Stomach (tissue), 9 donors: ENCODE measurements around the gene BLOC1S3. TPM values are rescaled to one million over a fixed set of nuclear protein-coding genes. Genes with fewer than 3 reads are reported as not detected.

ENCODE experiments used
- DNase-seq, 2 donors: peaks; one replicate each; pipeline versions ENCODE4 v3.0.0 to v3.0.0-alpha.2; 2013 to 2019
- H3K27ac ChIP-seq, 5 donors: fragments of 200-600 bp in 4 of 5; sonication (generic) in 4 of 5; one replicate each; pipeline ENCODE4 v1.5.1; 2013 to 2019; ENCODE audit warnings: mild to moderate bottlenecking in 1 of 5, moderate library complexity in 1 of 5
- H3K27me3 ChIP-seq, 3 donors: fragments of 200-600 bp; sonication (generic); one replicate each; pipeline ENCODE4 v1.5.1; 2017 to 2019; ENCODE audit warnings: mixed run types in 1 of 3
- H3K36me3 ChIP-seq, 4 donors: fragments of 200-600 bp; sonication (generic); 1 replicate in 3 of 4; 2 replicates in 1 of 4; pipeline ENCODE4 v1.5.1; 2016 to 2019
- H3K4me1 ChIP-seq, 4 donors: fragments of 200-600 bp; sonication (generic); one replicate each; pipeline ENCODE4 v1.5.1; 2016 to 2019
- H3K4me3 ChIP-seq, 4 donors: fragments of 200-600 bp; sonication (generic) in 3 of 4; one replicate each; pipeline ENCODE4 v1.5.1; 2016 to 2019; ENCODE audit warnings: mild to moderate bottlenecking in 1 of 4
- H3K9me3 ChIP-seq, 4 donors: fragments of 200-600 bp; sonication (generic); one replicate each; pipeline ENCODE4 v1.5.1; 2016 to 2019
- CTCF ChIP-seq, 7 experiments: fragments of 450-650 bp in 4 of 7; fragments of 200-600 bp in 3 of 7; sonication (generic) in 3 of 7; IDR thresholded peaks; one replicate each; pipeline ENCODE4 v1.5.1; 2016 to 2019; ENCODE audit warnings: antibody characterized with exemption in 7 of 7, control low read depth in 2 of 7, mild to moderate bottlenecking in 1 of 7
- EP300 ChIP-seq: sonication (generic); formaldehyde crosslinking; IDR thresholded peaks from one replicate; pipeline ENCODE4 v1.6.1; 2017; ENCODE audit warnings: antibody characterized with exemption
- POLR2A ChIP-seq, 4 donors: fragments of 450-650 bp; IDR thresholded peaks; one replicate each; pipeline ENCODE4 v1.6.1; 2016; ENCODE audit warnings: antibody characterized with exemption in 4 of 4, control low read depth in 2 of 4, mild to moderate bottlenecking in 1 of 4, moderate library complexity in 1 of 4
- POLR2AphosphoS5 ChIP-seq, 3 donors: sonication (generic); formaldehyde crosslinking; IDR thresholded peaks; one replicate each; pipeline ENCODE4 v1.6.1; 2016; ENCODE audit warnings: antibody characterized with exemption in 3 of 3
- WGBS, 5 donors: extraction: QIAGEN DNeasy Blood & Tissue Kit in 3 of 5; methylation state at CpG; one replicate each; pipeline versions ENCODE4 v1.1.5 to v1.1.7; 2013 to 2018; 5-methylcytosine and 5-hydroxymethylcytosine counted together
- intact Hi-C: fragments of 100-400 bp; cut with DNase I; formaldehyde crosslinking; loops from one replicate; pipeline ENCODE4 v1.15.1; 2023; ENCODE audit warnings: low total_unique reads
- polyA plus RNA-seq, 3 donors: library from polyadenylated mRNA; stranded (reverse); fragments of 200-250 nt; gene quantifications; one replicate each; pipeline ENCODE4 v1.2.3, GENCODE V29; 2013
- total RNA-seq, 5 donors: library from RNA; depleted of rRNA; stranded (reverse); fragments of >200 nt; gene quantifications; one replicate each; pipeline versions ENCODE4 v1.1.0 to v1.2.3, GENCODE V29; 2014 to 2016
- donor health status: healthy with polysubstance abuse.
- donor health status: Bipolar disorder and iron deficiency.
- donor health status: healthy.

The BLOC1S3 gene
- total and polyA plus RNA-seq, 8 donors: 3.1 to 71.0 (median 5.9) TPM

DNA sequence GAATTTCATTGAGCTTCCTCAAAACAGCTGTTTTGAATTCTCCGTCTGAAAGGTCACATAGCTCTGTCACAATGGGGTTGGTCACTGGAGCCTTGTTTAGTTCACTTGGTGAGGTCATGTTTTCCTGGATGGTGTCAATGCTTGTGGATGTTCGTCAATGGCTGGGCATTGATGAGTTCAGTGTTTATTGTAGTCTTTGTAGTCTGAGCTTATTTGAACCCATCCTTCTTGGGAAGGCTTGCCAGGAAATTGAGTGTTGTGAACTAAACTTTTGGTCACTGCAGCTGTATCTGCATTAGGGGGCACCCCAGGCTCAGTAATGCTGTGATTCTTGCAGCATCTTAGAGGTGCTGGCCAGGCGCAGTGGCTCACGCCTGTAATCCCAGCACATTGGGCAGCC lies 22.0 kb downstream of the BLOC1S3 start:
- H3K27ac ChIP-seq: no peak overlapping the region
- H3K4me1 ChIP-seq: peaks cover 0 to 9% (median 7%) of the 10 kb centered on the region in 4 donors
- H3K27me3 ChIP-seq: no peaks in the 10 kb centered on the region
- no peaks in the 10 kb centered on the region for H3K36me3 ChIP-seq
- H3K9me3 ChIP-seq: no peaks in the 10 kb centered on the region
- WGBS, 5 donors: 39 to 58% (median 47%) methylated on average over 4 of the region's 4 CpGs
- TF ChIP-seq CTCF (IDR thresholded peaks at IDR 0.05) (peak in 2 of 7 experiments; percentile 16 to 38), POLR2A (IDR thresholded peaks at IDR 0.05) (no peak), EP300 (no peak)
- H3K4me3 ChIP-seq: no peak overlapping the region
- intact Hi-C loops: no loop called here
- peak; percentile 33 to 70 for DNase-seq

DNA sequence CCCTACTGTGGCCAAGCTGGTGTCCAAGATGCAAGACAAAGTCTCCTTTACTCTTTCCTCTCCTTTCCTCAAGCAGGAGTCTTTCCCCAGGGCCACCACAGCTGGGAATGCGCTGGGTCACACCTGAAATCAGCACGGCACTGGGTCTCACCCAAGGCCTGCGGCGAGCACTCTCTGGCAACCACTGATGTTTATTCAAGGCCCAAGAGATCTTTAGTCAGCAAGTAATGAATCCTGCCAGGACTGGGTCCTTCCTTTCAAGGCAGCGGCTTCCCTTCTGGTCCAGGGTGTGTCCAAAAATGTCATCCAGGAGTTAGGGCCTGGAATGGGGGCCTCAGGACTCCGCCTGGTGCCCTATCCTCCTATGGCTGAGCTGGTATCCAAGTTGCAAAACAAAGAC lies 24.1 kb downstream of the BLOC1S3 start:
- no peaks in the 10 kb centered on the region for H3K36me3 ChIP-seq
- H3K9me3 ChIP-seq: no peaks in the 10 kb centered on the region
- peaks cover 0 to 9% (median 7%) of the 10 kb centered on the region in 4 donors for H3K4me1 ChIP-seq
- DNase-seq: peak in 1 of 2 donors; percentile 67
- no peak overlapping the region for H3K4me3 ChIP-seq
- no peak for TF ChIP-seq CTCF (IDR thresholded peaks at IDR 0.05)
- TF ChIP-seq POLR2A (IDR thresholded peaks at IDR 0.05): no peak
- H3K27ac ChIP-seq: peak overlapping the region in 2 of 5 donors; percentile 24 to 56
- H3K27me3 ChIP-seq: no peaks in the 10 kb centered on the region
- WGBS, 5 donors: 26 to 63% (median 43%) methylated on average over 6 of the region's 6 CpGs
- intact Hi-C loops: no loop called here

DNA sequence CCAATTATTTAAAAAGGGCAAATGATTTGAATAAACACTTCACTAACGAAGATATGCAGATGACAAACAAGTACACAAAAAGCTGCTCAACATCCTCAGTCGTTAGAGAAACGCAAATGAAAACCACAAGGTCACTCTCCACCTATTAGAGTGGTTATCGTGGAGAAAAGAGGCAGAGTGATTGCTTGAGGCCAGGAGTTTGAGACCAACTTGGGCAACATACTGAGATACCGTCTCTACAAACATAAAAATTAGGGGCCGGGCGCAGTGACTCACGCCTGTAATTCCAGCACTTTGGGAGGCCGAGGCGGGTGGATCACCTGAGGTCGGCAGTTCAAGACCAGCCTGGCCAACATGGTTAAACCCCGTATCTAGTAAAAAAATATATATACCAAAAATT lies 27.2 kb downstream of the BLOC1S3 start:
- 79 to 84% (median 83%) methylated on average over 12 of the region's 12 CpGs for WGBS, 5 donors
- Histone ChIP-seq H3K4me1 (peaks cover 4 to 12% (median 7%) of the 10 kb centered on the region in 4 donors), H3K36me3 (no peaks in the 10 kb centered on the region), H3K4me3 (no peak overlapping the region), H3K27ac (no peak overlapping the region), H3K9me3 (no peaks in the 10 kb centered on the region), H3K27me3 (no peaks in the 10 kb centered on the region)
- DNase-seq: no peak
- intact Hi-C loops: no loop called here
- TF ChIP-seq CTCF (IDR thresholded peaks at IDR 0.05) (no peak), EP300 (no peak), POLR2A (IDR thresholded peaks at IDR 0.05) (no peak), POLR2AphosphoS5 (IDR thresholded peaks at IDR 0.05) (no peak)

DNA sequence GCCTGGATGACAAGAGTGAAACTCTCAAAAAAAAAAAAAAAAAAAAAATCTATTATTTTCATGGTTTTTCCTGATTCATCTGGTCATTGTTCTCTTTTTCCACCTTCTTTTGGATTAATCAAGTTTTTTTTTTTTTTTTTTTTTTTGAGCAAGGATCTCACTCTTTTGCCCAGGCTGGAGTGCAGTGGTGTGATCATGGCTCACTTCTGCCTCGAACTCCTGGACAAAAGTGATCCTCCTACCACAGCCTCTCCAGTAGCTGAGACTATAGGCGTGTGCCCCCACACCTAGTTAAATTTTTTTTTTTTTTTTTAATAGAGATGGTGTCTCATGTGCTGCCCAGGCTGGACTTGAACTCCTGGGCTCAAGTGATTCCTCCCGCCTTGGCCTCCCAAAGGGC lies 27.7 kb downstream of the BLOC1S3 start:
- DNase-seq: no peak
- no peak for TF ChIP-seq CTCF (IDR thresholded peaks at IDR 0.05)
- no peak overlapping the region for H3K4me3 ChIP-seq
- H3K4me1 ChIP-seq: peaks cover 4 to 18% (median 9%) of the 10 kb centered on the region in 4 donors
- H3K36me3 ChIP-seq: no peaks in the 10 kb centered on the region
- H3K27me3 ChIP-seq: no peaks in the 10 kb centered on the region
- H3K27ac ChIP-seq: no peak overlapping the region
- no peaks in the 10 kb centered on the region for H3K9me3 ChIP-seq
- WGBS, 5 donors: 92 to 94% (median 94%) methylated on average over 3 of the region's 3 CpGs
- intact Hi-C loops: no loop called here
